K562 (cell line): ENCODE measurements around the gene LRRIQ4. TPM values are rescaled to one million over a fixed set of nuclear protein-coding genes. Genes with fewer than 3 reads are reported as not detected.

Experiments
- BCOR ChIP-seq: fragments of 450-650 bp; IDR thresholded peaks from 2 replicates; pipeline ENCODE4 v1.6.1; 2016
- CBX3 ChIP-seq, 2 experiments: IDR thresholded peaks; 1 replicate in 1 of 2; 2 replicates in 1 of 2; pipeline ENCODE4 v1.6.1; 2012; ENCODE audit warnings: inconsistent platforms in 2 of 2, low read length in 2 of 2, borderline replicate concordance in 1 of 2, control low read depth in 1 of 2
- CBX8 ChIP-seq: fragments of 200-600 bp; sonication (generic); IDR thresholded peaks from 2 replicates; pipeline ENCODE4 v1.6.1; 2012; ENCODE audit warnings: borderline replicate concordance, mixed run types, low read depth, mild to moderate bottlenecking, moderate library complexity, mixed read lengths, low read length, control low read depth, inconsistent platforms; ENCODE audit not compliant: poor library complexity, severe bottlenecking; ENCODE audit errors: extremely low read depth
- COPS2 ChIP-seq: fragments of 450-650 bp; conservative IDR thresholded peaks from 2 replicates; pipeline ENCODE4 v1.6.1; 2016; ENCODE audit warnings: mild to moderate bottlenecking, moderate library complexity
- CREB1 ChIP-seq, 2 experiments: sonication (generic) in 1 of 2; formaldehyde crosslinking in 1 of 2; IDR thresholded peaks; 2 replicates each; pipeline versions ENCODE4 v1.6.1 to v1.8.0; 2012 to 2022; ENCODE audit warnings: inconsistent platforms in 1 of 2, mild to moderate bottlenecking in 1 of 2, missing genetic modification reagents in 1 of 2, moderate library complexity in 1 of 2
- CSDE1 ChIP-seq, 2 experiments: fragments of 450-650 bp; IDR thresholded peaks; 2 replicates each; pipeline ENCODE4 v1.6.1; 2016; ENCODE audit warnings: mild to moderate bottlenecking in 1 of 2
- ETV6 ChIP-seq, 3 experiments: fragments of 150-350 bp in 1 of 3; sonication (generic) in 1 of 3; formaldehyde crosslinking in 1 of 3; IDR thresholded peaks; 2 replicates each; pipeline versions ENCODE4 v1.6.1 to v1.8.0; 2014 to 2022; ENCODE audit warnings: borderline replicate concordance in 2 of 3, low read depth in 2 of 3, antibody characterized with exemption in 1 of 3, low read length in 1 of 3, mild to moderate bottlenecking in 1 of 3, missing genetic modification reagents in 1 of 3
- FIP1L1 ChIP-seq: fragments of 200-400 bp; formaldehyde crosslinking; IDR thresholded peaks from 2 replicates; pipeline ENCODE4 v1.6.1; 2018; ENCODE audit warnings: mild to moderate bottlenecking, low read depth, low read length; ENCODE audit not compliant: poor library complexity, severe bottlenecking
- HDAC2 ChIP-seq: fragments of 450-650 bp; IDR thresholded peaks from 2 replicates; pipeline ENCODE4 v1.6.1; 2016; ENCODE audit warnings: mild to moderate bottlenecking
- HNRNPH1 ChIP-seq: fragments of 200-400 bp; formaldehyde crosslinking; optimal IDR thresholded peaks from 2 replicates; pipeline ENCODE3; 2017; ENCODE audit warnings: low read depth, mild to moderate bottlenecking, low read length, moderate library complexity
- KDM5B ChIP-seq: fragments of 200-600 bp; sonication (generic); IDR thresholded peaks from 2 replicates; pipeline ENCODE4 v1.6.1; 2012; ENCODE audit warnings: low read depth, mild to moderate bottlenecking, moderate library complexity, low read length, control low read depth, inconsistent platforms; ENCODE audit not compliant: insufficient replicate concordance
- MAZ ChIP-seq, 2 experiments: fragments of 450-650 bp in 1 of 2; sonication (generic) in 1 of 2; formaldehyde crosslinking; IDR thresholded peaks in 1 of 2; conservative IDR thresholded peaks in 1 of 2; 2 replicates each; pipeline versions ENCODE4 v1.4.0 to v1.5.0; 2020; ENCODE audit warnings: mild to moderate bottlenecking in 1 of 2, missing genetic modification reagents in 1 of 2
- MEF2A ChIP-seq: IDR thresholded peaks from 2 replicates; pipeline ENCODE4 v1.6.1; 2011; ENCODE audit warnings: low read depth, mild to moderate bottlenecking, low read length, moderate library complexity; ENCODE audit not compliant: control insufficient read depth
- PHF8 ChIP-seq: fragments of 200-600 bp; sonication (generic); IDR thresholded peaks from 2 replicates; pipeline ENCODE4 v1.6.1; 2012; ENCODE audit warnings: mixed run types, mild to moderate bottlenecking, inconsistent platforms, low read length, moderate library complexity, borderline replicate concordance
- RAD51 ChIP-seq: fragments of 450-650 bp; IDR thresholded peaks from 2 replicates; pipeline ENCODE4 v1.7.1; 2016; ENCODE audit warnings: low read depth, mild to moderate bottlenecking, borderline replicate concordance
- SIN3B ChIP-seq: fragments of 450-650 bp; IDR thresholded peaks from 2 replicates; pipeline ENCODE4 v1.6.1; 2017; ENCODE audit warnings: low read depth, mild to moderate bottlenecking, moderate library complexity
- SIRT6 ChIP-seq: IDR thresholded peaks from one replicate; pipeline ENCODE4 v1.6.1; 2012; ENCODE audit warnings: low read depth, mild to moderate bottlenecking, control low read depth, inconsistent platforms, low read length, moderate library complexity
- SIX5 ChIP-seq, 2 experiments: IDR thresholded peaks; 2 replicates each; pipeline ENCODE4 v1.6.1; 2011; ENCODE audit warnings: low read length in 2 of 2, borderline replicate concordance in 1 of 2, low read depth in 1 of 2, mild to moderate bottlenecking in 1 of 2, moderate library complexity in 1 of 2; ENCODE audit not compliant: insufficient read depth in 1 of 2
- TEAD4 ChIP-seq, 2 experiments: sonication (generic) in 1 of 2; formaldehyde crosslinking in 1 of 2; IDR thresholded peaks; 2 replicates each; pipeline versions ENCODE4 v1.6.1 to v1.8.0; 2012 to 2022; ENCODE audit warnings: borderline replicate concordance in 1 of 2, inconsistent platforms in 1 of 2, low read length in 1 of 2, mild to moderate bottlenecking in 1 of 2, missing genetic modification reagents in 1 of 2
- ZNF197 ChIP-seq: fragments of 200-800 bp; sonication (Bioruptor generic); IDR thresholded peaks from 2 replicates; pipeline ENCODE4 v1.6.1; 2016; ENCODE audit warnings: low read depth, missing genetic modification characterization, missing compliant biosample characterization
- ZNF23 ChIP-seq: fragments of 250-450 bp; sonication (Bioruptor Pico); IDR thresholded peaks from 2 replicates; pipeline ENCODE4 v1.4.0; 2020; ENCODE audit warnings: mild to moderate bottlenecking
- ZNF764 ChIP-seq: fragments of 250-450 bp; sonication (Bioruptor Pico); IDR thresholded peaks from 2 replicates; pipeline ENCODE4 v1.4.0; 2020; ENCODE audit warnings: low read depth, mild to moderate bottlenecking, moderate library complexity
- ZSCAN32 ChIP-seq: fragments of 450-650 bp; formaldehyde crosslinking; IDR thresholded peaks from 2 replicates; pipeline ENCODE4 v1.4.0; 2020; ENCODE audit warnings: mild to moderate bottlenecking, moderate library complexity
- polyA plus RNA-seq, 8 experiments: library from polyadenylated mRNA; depleted of rRNA in 4 of 8; stranded (reverse) in 5 of 8; unstranded in 3 of 8; fragments of >200 nt; fragmentation: Nextera tagmentation in 2 of 8; fragmentation: Illumina TruSeq in 1 of 8; extraction: Ambion mirVana in 2 of 8; extraction: Trizol in 1 of 8; gene quantifications; 2 replicates each; pipeline versions ENCODE4 v1.2.1 to v1.2.3, GENCODE V29; 2011 to 2014; ENCODE audit warnings: inconsistent platforms in 1 of 8, missing spikeins in 1 of 8
- total RNA-seq, 7 experiments: library from RNA; depleted of rRNA in 6 of 7; stranded (reverse); fragments of >200 nt in 6 of 7; fragmentation: Illumina TruSeq in 2 of 7; extraction: Trizol in 2 of 7; gene quantifications; 2 replicates each; pipeline versions ENCODE4 v1.2.1 to v1.2.3, GENCODE V29; 2011 to 2021; ENCODE audit warnings: low replicate concordance in 1 of 7
- TF ChIP-seq, protein P1 (sequence below): fragments of 450-650 bp; IDR thresholded peaks from 2 replicates; pipeline ENCODE4 v1.6.1; 2017; ENCODE audit warnings: antibody characterized with exemption

Gene LRRIQ4
- total and polyA plus RNA-seq, 9 of the 15 experiments (the other 6 are each of a cell fraction or from before 2014, with no cell fraction given): not detected

GRCh38 chr3:169771497-169772304 is 41.0 kb upstream of the LRRIQ4 start (continued):
- TF ChIP-seq, protein P1, sequence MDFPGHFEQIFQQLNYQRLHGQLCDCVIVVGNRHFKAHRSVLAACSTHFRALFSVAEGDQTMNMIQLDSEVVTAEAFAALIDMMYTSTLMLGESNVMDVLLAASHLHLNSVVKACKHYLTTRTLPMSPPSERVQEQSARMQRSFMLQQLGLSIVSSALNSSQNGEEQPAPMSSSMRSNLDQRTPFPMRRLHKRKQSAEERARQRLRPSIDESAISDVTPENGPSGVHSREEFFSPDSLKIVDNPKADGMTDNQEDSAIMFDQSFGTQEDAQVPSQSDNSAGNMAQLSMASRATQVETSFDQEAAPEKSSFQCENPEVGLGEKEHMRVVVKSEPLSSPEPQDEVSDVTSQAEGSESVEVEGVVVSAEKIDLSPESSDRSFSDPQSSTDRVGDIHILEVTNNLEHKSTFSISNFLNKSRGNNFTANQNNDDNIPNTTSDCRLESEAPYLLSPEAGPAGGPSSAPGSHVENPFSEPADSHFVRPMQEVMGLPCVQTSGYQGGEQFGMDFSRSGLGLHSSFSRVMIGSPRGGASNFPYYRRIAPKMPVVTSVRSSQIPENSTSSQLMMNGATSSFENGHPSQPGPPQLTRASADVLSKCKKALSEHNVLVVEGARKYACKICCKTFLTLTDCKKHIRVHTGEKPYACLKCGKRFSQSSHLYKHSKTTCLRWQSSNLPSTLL: peak; percentile 82; the same call in 1 of the 2 replicates
- TF ChIP-seq MAZ (CRISPR knock-in tag; conservative IDR thresholded peaks at IDR 0.05 in 1 of 2, IDR thresholded peaks at IDR 0.05 in 1 of 2) (peak in 1 of 2 experiments; percentile 55; a peak in 2 of 4 replicates), TEAD4 (IDR thresholded peaks at IDR 0.05; ENCODE audit: low read length) (peak; percentile 84), TEAD4 (CRISPR knock-in tag; IDR thresholded peaks at IDR 0.05; ENCODE audit: borderline replicate concordance) (no peak), ETV6 (IDR thresholded peaks at IDR 0.05; ENCODE audit: borderline replicate concordance in 1 of 2, low read depth in 2 of 2, low read length in 1 of 2) (0 out of 4 replicates have a peak, but pooled peaks of 1 of the 2 experiments have one; percentile 15), ETV6 (CRISPR knock-in tag; IDR thresholded peaks at IDR 0.05; ENCODE audit: borderline replicate concordance) (no peak), ZNF764 (CRISPR knock-in tag) (peak; percentile 75; the same call in 1 of the 2 replicates), CREB1 (IDR thresholded peaks at IDR 0.05) (peak; percentile 25; the same call in 1 of the 2 replicates), CREB1 (CRISPR knock-in tag; IDR thresholded peaks at IDR 0.05) (no peak), ZNF197 (CRISPR knock-in tag) (0 out of 2 replicates have a peak, but pooled peaks have one; percentile 32), ZSCAN32 (CRISPR knock-in tag) (no peak), SIRT6 (no peak), BCOR (peak; percentile 67; the same call in 1 of the 2 replicates), COPS2 (no peak), CBX8 (no peak), ZNF23 (CRISPR knock-in tag) (no peak), MEF2A (no peak), PHF8 (peak; percentile 21; the same call in 1 of the 2 replicates), KDM5B (peak; percentile 42), SIN3B (no peak), HNRNPH1 (no peak), CBX3 (IDR thresholded peaks at IDR 0.05; ENCODE audit: borderline replicate concordance in 1 of 2, low read length in 2 of 2) (peak in 1 of 2 experiments; percentile 51; a peak in 1 of 3 replicates), CSDE1 (IDR thresholded peaks at IDR 0.05) (peak in 1 of 2 experiments; percentile 70; a peak in 2 of 4 replicates), RAD51 (no peak; the same call in 1 of the 2 replicates), FIP1L1 (no peak), SIX5 (IDR thresholded peaks at IDR 0.05; ENCODE audit: borderline replicate concordance in 1 of 2, insufficient read depth in 1 of 2, low read depth in 1 of 2, low read length in 2 of 2) (no peak), HDAC2 (no peak)
